GM10266 (cell line): ENCODE results near the gene TEX14.

Experiments
- DNase-seq: peaks from one replicate; pipeline ENCODE4 v3.0.0; 2012; ENCODE audit errors: extremely low spot score
- TF ChIP-seq, protein P1 (sequence below): IDR thresholded peaks from 2 replicates; pipeline ENCODE4 v1.5.1; 2012; ENCODE audit warnings: mild to moderate bottlenecking, low read depth; ENCODE audit not compliant: control insufficient read depth, insufficient read depth; ENCODE audit errors: missing control alignments

TEX14 gene

DNA sequence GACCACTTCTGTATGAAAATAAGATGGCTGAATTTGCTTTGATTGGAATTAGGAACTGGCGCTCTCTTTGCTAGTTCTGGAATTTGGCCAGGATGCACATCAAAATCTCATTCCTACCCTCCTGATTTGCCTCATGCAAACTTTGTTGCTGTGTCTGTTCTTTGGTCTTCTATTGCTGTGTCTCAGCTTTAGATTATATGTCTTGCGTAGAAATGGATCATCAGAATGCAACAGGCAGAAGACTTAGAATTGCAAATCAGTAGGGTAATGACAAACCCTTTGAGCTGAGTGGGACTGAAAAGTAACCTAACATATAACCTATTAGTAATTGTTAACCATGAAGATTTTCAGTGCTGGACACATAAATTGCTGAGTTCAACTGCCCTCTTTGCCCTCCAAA, 30.9 kb upstream of the TEX14 start:
- TF ChIP-seq, protein P1, sequence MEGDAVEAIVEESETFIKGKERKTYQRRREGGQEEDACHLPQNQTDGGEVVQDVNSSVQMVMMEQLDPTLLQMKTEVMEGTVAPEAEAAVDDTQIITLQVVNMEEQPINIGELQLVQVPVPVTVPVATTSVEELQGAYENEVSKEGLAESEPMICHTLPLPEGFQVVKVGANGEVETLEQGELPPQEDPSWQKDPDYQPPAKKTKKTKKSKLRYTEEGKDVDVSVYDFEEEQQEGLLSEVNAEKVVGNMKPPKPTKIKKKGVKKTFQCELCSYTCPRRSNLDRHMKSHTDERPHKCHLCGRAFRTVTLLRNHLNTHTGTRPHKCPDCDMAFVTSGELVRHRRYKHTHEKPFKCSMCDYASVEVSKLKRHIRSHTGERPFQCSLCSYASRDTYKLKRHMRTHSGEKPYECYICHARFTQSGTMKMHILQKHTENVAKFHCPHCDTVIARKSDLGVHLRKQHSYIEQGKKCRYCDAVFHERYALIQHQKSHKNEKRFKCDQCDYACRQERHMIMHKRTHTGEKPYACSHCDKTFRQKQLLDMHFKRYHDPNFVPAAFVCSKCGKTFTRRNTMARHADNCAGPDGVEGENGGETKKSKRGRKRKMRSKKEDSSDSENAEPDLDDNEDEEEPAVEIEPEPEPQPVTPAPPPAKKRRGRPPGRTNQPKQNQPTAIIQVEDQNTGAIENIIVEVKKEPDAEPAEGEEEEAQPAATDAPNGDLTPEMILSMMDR: no peak
- no peak for DNase-seq

DNA sequence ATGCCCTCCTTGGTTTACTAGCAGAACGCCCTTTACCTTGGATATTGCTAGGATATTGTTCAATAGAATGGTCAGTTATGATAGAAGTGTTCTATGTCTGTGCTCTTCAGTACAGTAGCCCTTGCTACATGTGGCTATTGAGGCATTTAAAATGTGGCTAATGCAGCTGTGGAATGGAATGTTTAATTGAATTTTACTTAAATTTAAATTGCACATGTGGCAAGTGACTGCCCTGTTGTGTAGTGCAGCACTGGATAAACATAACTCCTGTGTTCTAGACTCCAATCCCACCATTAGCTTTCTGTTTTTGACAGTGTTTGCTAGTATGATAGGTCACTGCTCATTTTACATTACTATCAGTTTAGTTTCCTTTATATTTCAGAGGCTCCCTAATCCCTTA, 30.4 kb upstream of the TEX14 start:
- DNase-seq: no peak
- TF ChIP-seq, protein P1: no peak

DNA sequence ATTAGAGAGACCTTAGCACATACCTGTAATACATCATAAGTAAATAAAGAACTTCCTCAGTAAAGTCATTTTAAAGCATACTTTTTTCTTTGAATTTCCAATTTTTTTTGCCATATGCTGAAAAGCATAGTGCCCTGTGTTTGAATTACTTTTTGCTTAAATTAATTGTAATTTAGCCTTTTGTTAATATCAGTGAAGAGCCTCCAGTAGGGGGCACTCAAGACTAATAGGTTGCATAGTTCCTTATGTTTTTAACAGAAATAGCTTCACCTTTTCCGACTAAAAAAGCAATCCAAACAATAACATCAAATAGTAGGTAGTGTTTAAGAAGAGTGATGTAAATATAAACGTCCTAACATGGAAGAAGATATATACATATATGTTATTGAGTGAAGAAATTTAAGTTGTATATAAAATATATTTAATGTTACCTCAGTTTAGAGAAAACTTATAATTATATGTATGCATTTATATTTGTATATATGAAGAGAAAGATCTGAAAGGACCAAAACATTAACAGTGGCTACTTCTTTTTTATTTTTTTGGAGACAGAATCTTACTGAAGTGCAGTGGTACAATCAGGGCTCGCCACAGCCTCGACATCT, 19.2 kb upstream of the TEX14 start:
- TF ChIP-seq, protein P1: peak; percentile 67
- no peak for DNase-seq

DNA sequence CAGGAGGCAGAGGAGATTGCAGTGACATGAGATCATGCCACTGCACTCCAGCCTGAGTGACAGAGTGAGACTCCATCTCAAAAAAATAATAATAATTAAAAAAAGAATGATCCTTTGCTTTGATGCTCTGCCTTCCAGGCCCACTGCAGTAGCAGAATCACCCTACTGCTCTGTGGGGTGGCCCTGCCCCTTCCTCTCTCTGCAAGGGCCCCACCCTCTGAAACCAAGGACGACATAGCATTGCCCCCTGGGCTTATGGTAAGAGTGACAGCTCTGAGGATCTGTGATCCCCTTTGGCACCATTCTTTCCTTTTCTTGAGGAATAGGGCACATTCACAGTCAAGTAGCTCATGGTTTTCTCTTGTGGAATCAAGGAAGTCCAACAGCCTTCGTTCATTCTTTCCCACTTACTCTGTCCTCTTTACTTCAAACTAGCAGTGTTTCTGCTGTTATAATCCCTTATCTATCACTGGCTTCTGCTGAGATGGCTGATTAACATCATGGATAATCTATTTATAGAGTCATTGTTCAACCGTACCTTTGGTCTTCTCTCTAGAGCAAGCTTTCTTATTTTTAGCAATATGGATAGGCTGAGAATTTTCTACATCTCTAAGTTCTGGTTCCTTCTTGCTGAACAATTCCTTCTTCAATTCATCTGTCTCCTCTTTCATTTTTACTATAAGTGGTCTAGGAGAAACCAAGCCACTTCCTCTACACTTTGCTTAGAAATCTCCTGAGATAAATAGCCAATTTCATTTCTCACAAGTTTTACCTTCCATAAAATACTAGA, 14.7 kb upstream of the TEX14 start:
- TF ChIP-seq, protein P1: no peak
- no peak for DNase-seq

DNA sequence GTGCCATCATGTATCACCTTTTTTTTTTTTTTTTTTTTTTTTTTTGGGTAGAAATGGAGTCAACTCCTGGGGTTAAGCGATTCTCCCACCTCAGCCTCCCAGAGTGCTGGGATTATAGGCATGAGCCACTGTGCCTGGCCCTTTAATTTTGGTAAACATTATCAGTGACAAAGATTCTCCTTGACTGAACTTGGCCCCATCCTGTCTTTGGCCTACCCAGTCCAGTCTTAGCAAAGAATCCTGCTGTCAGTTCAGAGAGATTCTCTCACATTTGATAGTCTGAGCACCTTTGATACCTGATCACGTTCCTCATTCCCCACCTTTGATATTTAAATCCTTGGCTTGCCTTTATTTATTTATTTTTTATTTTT, 12.1 kb upstream of the TEX14 start:
- no peak for DNase-seq
- TF ChIP-seq, protein P1: no peak

DNA sequence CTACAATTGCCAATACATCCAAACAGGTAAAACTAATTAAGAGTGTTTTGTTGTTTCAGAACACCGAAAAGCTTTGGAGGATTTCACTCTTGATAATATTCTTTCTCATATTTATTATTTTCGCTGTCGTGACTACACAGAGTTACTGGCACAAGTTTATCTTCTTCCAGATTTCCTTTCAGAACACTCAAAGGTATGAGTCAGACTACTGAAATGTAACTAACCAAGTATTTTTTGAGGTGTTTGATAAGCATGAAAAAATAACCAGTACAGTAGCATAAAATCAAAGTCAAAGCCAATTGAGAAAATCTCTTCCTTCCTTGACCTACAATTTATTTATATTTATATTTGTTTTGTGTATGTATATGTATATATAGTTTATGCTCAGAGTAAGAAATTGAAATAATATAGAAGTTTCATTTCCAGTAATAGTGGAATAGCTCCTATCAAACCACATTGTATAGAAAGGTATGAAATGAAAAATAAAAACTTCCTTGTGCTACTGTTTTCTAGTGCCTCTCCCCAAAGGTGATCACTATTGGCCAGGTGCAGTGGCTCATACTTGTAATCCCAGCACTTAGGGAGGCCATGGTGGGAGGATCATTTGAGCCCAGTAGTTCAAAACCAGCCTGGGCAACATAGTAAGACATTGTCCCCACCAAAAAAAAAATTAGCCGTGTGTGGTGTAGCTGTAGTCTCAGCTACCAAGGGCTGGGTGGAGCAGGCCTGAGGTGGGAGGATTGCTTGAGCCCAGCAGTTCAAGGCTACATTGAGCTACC, 11.5 kb upstream of the TEX14 start:
- TF ChIP-seq, protein P1: no peak
- no peak for DNase-seq

DNA sequence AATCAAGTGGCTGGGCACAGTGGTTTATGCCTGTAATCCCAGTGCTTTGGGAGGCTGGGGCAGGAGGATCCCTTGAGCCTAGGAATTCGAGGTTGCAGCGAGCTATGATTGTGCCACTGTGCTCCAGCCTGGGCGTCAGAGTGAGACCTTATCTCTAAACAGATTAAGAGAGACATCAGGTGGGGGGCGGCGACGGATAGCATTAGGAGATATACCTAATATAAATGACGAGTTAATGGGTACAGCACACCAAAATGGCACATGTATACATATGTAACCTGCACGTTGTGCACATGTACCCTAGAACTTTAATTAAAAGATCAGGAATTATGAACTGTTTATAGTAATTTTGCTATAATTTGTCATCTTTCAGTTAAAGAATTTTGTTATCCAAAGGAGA, 10.9 kb upstream of the TEX14 start:
- TF ChIP-seq, protein P1: no peak
- no peak for DNase-seq
